ENCODE measurements around the gene PHF21A.
"Not testable (repeated sequence)": the region's sequence is repeated elsewhere in the genome, so short reads cannot be mapped to it uniquely, and the experiment has no call there.

The PHF21A gene

DNA sequence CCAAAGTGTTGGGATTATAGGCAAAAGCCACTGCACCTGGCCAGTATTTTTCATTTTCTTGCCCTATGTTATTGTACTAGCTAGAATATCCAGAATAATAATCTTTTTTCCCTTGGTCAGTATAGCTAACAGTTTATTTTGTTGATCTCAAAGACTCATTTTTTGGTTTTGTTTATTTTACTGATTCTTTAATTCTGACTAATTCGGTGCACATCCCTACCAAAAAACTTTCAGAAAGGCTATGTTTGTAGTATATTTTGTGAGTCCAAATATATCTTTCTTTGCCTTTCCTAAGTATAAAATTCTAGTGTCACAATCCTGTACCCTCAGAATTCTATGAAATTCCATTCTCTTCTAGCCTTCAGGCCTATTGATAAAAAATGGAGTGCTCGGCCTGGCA, 84.3 kb downstream of the PHF21A start:
- no peaks in the 10 kb centered on the region for H3K36me3 ChIP-seq (ENCODE audit: control insufficient read depth in 2 of 2, insufficient read depth in 2 of 2, low read length in 2 of 2)
- no peak overlapping the region for H3K27ac ChIP-seq (ENCODE audit: low read length)
- no peak overlapping the region for H3K4me3 ChIP-seq (ENCODE audit: low read length in 2 of 2)
- H3K27me3 ChIP-seq (ENCODE audit: control insufficient read depth in 1 of 2, insufficient read depth in 2 of 2, low read length in 2 of 2), result no peaks in the 10 kb centered on the region
- no peak overlapping the region for H3K9ac ChIP-seq (ENCODE audit: low read length in 2 of 2)
- H3K9me3 ChIP-seq (ENCODE audit: control insufficient read depth in 2 of 2, low read length in 2 of 2), result no peaks in the 10 kb centered on the region
- no peaks in the 10 kb centered on the region for H3K4me1 ChIP-seq (ENCODE audit: control insufficient read depth, insufficient read depth, low read length)

DNA sequence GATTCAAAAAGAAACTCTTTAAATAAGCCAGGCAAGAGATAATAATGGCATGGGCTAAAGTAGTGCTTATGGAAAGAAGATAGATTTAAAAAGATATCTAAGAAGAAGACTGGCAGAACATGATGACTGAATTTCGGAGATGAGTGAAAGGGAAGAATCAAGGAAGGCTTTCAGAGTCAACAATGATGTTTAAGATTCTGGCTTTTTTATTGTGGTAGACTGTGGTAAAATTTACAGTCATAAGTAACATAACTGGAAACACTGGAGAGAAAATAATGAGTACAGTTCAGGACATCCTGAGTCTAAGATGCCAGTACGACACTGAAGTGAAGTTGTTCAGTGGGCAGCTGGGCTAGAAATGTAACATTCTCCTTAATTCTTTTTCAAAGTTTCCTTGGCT, 85.2 kb downstream of the PHF21A start:
- Histone ChIP-seq H3K36me3 (ENCODE audit: control insufficient read depth in 2 of 2, insufficient read depth in 2 of 2, low read length in 2 of 2) (no peaks in the 10 kb centered on the region), H3K4me3 (ENCODE audit: low read length in 2 of 2) (no peak overlapping the region), H3K27ac (ENCODE audit: low read length) (no peak overlapping the region), H3K9ac (ENCODE audit: low read length in 2 of 2) (no peak overlapping the region), H3K27me3 (ENCODE audit: control insufficient read depth in 1 of 2, insufficient read depth in 2 of 2, low read length in 2 of 2) (no peaks in the 10 kb centered on the region), H3K9me3 (ENCODE audit: control insufficient read depth in 2 of 2, low read length in 2 of 2) (no peaks in the 10 kb centered on the region), H3K4me1 (ENCODE audit: control insufficient read depth, insufficient read depth, low read length) (no peaks in the 10 kb centered on the region)

DNA sequence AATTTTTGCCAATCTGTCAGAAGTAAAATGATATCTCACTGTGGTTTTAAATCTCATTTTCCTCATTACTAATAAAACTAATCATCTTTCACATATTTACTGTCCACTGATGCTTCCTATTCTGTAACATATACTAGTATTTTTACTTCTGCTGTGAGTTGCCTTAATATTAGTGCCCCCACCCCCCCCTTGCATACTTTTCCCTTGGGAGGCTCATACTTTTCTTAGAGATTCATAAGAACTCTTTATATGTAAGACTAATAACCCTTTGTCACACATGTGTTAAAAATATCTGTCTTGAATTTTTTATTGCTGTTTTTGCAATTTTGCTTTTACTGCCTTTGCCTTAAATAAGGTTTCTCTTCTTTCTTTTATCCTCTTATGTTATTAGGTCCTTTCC, 87.2 kb downstream of the PHF21A start:
- H3K4me1 ChIP-seq (ENCODE audit: control insufficient read depth, insufficient read depth, low read length), result no peaks in the 10 kb centered on the region
- no peak overlapping the region for H3K27ac ChIP-seq (ENCODE audit: low read length)
- no peaks in the 10 kb centered on the region for H3K9me3 ChIP-seq (ENCODE audit: control insufficient read depth in 2 of 2, low read length in 2 of 2)
- H3K9ac ChIP-seq (ENCODE audit: low read length in 2 of 2), result no peak overlapping the region
- no peaks in the 10 kb centered on the region for H3K36me3 ChIP-seq (ENCODE audit: control insufficient read depth in 2 of 2, insufficient read depth in 2 of 2, low read length in 2 of 2)
- no peaks in the 10 kb centered on the region for H3K27me3 ChIP-seq (ENCODE audit: control insufficient read depth in 1 of 2, insufficient read depth in 2 of 2, low read length in 2 of 2)
- H3K4me3 ChIP-seq (ENCODE audit: low read length in 2 of 2), result no peak overlapping the region

DNA sequence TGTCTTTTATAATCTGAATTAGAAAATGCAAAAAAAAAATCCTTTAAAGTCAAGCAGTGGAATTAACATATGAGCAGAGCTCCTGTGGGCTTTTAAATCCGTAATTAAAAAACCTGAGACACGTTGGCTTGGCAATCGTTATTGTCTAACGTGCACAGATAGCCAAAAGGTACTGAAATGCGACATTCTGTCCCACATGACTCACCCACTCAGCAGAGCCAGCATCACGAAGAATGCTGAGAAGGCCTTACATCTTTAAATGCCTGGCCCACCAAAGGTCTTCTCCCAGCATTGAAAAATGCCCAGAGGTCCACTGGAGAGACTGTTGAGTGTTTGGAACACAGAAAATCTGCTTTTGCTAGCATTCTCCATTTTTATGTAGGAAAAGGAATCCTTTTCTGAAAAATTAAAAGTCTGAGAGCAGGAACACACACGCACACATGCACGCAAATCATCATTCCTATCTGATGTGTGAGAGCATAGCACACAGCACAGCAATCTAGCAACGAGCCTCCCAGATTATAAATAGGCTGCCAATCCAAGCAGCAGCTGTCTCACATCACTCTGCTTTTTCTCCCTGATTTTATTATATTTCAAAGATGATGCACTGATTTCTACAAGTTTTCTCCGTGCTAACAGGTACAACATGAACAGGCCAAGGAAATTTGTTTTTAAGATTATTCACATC, 94.5 kb downstream of the PHF21A start:
- Histone ChIP-seq H3K27ac (ENCODE audit: low read length) (no peak overlapping the region), H3K9me3 (ENCODE audit: control insufficient read depth in 2 of 2, low read length in 2 of 2) (no peaks in the 10 kb centered on the region), H3K4me3 (ENCODE audit: low read length in 2 of 2) (no peak overlapping the region), H3K27me3 (ENCODE audit: control insufficient read depth in 1 of 2, insufficient read depth in 2 of 2, low read length in 2 of 2) (no peaks in the 10 kb centered on the region), H3K36me3 (ENCODE audit: control insufficient read depth in 2 of 2, insufficient read depth in 2 of 2, low read length in 2 of 2) (no peaks in the 10 kb centered on the region), H3K9ac (ENCODE audit: low read length in 2 of 2) (no peak overlapping the region), H3K4me1 (ENCODE audit: control insufficient read depth, insufficient read depth, low read length) (no peaks in the 10 kb centered on the region)

DNA sequence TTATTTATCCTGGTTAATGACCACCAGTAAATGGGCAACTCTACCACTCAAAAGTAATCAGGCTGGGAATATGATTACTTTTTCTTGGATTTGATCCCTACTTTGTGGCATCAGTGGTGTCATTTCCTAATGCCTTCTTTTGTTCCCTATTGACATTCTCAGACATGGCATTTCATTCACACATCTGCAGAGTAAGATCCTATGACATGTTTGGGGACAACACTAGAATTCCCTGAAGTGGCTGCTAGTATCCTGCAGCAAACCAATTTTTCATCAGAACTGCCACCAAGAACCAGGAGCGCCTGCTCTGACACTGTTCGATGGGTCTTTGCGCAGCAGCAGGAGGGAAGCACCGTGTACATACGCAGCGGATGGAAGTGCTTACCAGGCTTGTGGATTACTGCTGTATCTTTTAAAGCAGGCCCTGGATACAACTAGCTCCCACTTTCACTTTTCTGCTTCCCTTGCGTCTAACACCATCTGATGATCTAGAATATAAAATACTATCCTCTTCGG, 101.1 kb downstream of the PHF21A start:
- H3K9me3 ChIP-seq (ENCODE audit: control insufficient read depth in 2 of 2, low read length in 2 of 2), result no peaks in the 10 kb centered on the region
- no peak overlapping the region for H3K9ac ChIP-seq (ENCODE audit: low read length in 2 of 2)
- no peak overlapping the region for H3K27ac ChIP-seq (ENCODE audit: low read length)
- no peaks in the 10 kb centered on the region for H3K4me1 ChIP-seq (ENCODE audit: control insufficient read depth, insufficient read depth, low read length)
- no peak overlapping the region for H3K4me3 ChIP-seq (ENCODE audit: low read length in 2 of 2)
- H3K27me3 ChIP-seq (ENCODE audit: control insufficient read depth in 1 of 2, insufficient read depth in 2 of 2, low read length in 2 of 2), result no peaks in the 10 kb centered on the region
- H3K36me3 ChIP-seq (ENCODE audit: control insufficient read depth in 2 of 2, insufficient read depth in 2 of 2, low read length in 2 of 2), result no peaks in the 10 kb centered on the region

DNA sequence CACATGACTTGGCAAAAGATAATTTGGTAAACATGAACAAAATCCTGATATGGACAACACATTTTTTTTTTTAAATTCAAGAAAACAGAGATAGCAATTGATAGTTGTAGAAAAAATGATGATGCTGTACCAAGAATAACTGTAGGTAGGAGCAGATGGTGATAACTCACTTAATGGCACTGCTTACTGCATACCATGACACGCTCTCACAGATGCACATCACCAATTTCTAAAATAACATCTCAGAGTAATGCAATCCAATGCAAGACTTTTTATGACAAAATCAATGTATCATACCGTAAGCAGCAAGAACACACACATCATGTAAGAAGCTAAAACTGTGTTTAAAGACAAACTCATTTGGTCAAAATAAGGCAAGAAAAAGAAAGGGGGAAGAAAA, 102.6 kb downstream of the PHF21A start:
- Histone ChIP-seq H3K9me3 (ENCODE audit: control insufficient read depth in 2 of 2, low read length in 2 of 2) (no peaks in the 10 kb centered on the region), H3K4me1 (ENCODE audit: control insufficient read depth, insufficient read depth, low read length) (no peaks in the 10 kb centered on the region), H3K4me3 (ENCODE audit: low read length in 2 of 2) (no peak overlapping the region), H3K27ac (ENCODE audit: low read length) (no peak overlapping the region), H3K36me3 (ENCODE audit: control insufficient read depth in 2 of 2, insufficient read depth in 2 of 2, low read length in 2 of 2) (no peaks in the 10 kb centered on the region), H3K9ac (ENCODE audit: low read length in 2 of 2) (no peak overlapping the region), H3K27me3 (ENCODE audit: control insufficient read depth in 1 of 2, insufficient read depth in 2 of 2, low read length in 2 of 2) (no peaks in the 10 kb centered on the region)

DNA sequence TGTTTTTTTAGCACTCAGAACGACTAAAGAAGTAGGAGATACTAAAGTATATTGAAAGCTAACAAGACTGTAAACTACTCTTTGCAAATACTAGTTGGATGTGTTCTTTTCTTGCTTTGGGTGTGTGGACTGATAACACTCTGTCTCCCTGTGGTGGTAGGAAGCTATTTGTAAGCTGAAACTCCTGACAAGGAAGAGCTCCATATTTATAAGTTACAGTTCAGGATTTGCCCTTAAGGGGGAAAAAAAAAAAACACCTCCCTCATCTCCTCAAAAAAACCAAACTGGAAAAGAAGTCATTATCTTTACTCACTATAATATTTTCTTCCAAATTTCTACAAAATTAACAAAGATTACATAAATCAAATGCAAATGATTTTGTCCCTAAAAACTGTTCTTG, 103.9 kb downstream of the PHF21A start:
- Histone ChIP-seq H3K27me3 (ENCODE audit: control insufficient read depth in 1 of 2, insufficient read depth in 2 of 2, low read length in 2 of 2) (no peaks in the 10 kb centered on the region), H3K36me3 (ENCODE audit: control insufficient read depth in 2 of 2, insufficient read depth in 2 of 2, low read length in 2 of 2) (no peaks in the 10 kb centered on the region), H3K4me1 (ENCODE audit: control insufficient read depth, insufficient read depth, low read length) (no peaks in the 10 kb centered on the region), H3K9ac (ENCODE audit: low read length in 2 of 2) (no peak overlapping the region), H3K27ac (ENCODE audit: low read length) (no peak overlapping the region), H3K9me3 (ENCODE audit: control insufficient read depth in 2 of 2, low read length in 2 of 2) (no peaks in the 10 kb centered on the region), H3K4me3 (ENCODE audit: low read length in 2 of 2) (no peak overlapping the region)

DNA sequence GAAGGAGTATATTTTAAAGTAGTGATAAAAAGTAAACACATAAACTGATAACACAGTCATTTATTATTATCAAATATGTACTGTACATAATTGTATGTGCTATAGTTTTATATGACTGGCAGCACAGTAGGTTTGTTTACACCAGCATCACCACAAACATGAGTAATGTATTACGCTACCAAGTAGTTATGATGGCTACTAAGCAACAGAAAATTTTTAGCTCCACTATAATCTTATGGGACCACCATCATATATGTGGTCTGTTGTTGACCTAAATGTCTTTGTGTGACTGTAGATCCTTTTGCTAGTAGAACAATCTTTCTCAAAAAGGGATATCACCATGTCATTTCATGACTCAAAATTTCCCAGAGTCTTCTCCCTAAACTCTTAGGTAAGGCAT, 105.3 kb downstream of the PHF21A start:
- Histone ChIP-seq H3K36me3 (ENCODE audit: control insufficient read depth in 2 of 2, insufficient read depth in 2 of 2, low read length in 2 of 2) (no peaks in the 10 kb centered on the region), H3K27ac (ENCODE audit: low read length) (no peak overlapping the region), H3K4me1 (ENCODE audit: control insufficient read depth, insufficient read depth, low read length) (no peaks in the 10 kb centered on the region), H3K9me3 (ENCODE audit: control insufficient read depth in 2 of 2, low read length in 2 of 2) (no peaks in the 10 kb centered on the region), H3K9ac (ENCODE audit: low read length in 2 of 2) (no peak overlapping the region), H3K4me3 (ENCODE audit: low read length in 2 of 2) (no peak overlapping the region), H3K27me3 (ENCODE audit: control insufficient read depth in 1 of 2, insufficient read depth in 2 of 2, low read length in 2 of 2) (no peaks in the 10 kb centered on the region)

DNA sequence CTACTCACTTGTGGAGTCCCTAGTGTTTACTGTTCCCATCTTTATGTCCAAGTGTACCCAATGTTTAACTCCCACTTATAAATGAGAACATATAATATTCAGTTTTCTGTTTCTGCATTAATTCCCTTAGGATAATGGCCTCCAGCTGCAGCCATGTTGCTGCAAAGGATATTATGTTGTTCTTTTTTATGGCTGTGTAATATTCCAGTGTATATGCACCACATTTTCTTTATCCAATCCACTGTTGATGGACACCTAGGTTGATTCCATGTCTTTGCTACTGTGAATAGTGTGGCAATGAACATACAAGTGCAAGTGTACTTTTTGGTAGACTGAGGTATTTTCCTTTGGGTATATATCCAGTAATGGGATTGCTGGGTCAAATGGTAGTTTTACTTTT, 107.1 kb downstream of the PHF21A start:
- not testable (repeated sequence) for H3K9ac ChIP-seq (ENCODE audit: low read length in 2 of 2); H3K36me3 ChIP-seq (ENCODE audit: control insufficient read depth in 2 of 2, insufficient read depth in 2 of 2, low read length in 2 of 2); H3K9me3 ChIP-seq (ENCODE audit: control insufficient read depth in 2 of 2, low read length in 2 of 2); H3K4me1 ChIP-seq (ENCODE audit: control insufficient read depth, insufficient read depth, low read length); H3K27me3 ChIP-seq (ENCODE audit: control insufficient read depth in 1 of 2, insufficient read depth in 2 of 2, low read length in 2 of 2); H3K4me3 ChIP-seq (ENCODE audit: low read length in 2 of 2); H3K27ac ChIP-seq (ENCODE audit: low read length)

DNA sequence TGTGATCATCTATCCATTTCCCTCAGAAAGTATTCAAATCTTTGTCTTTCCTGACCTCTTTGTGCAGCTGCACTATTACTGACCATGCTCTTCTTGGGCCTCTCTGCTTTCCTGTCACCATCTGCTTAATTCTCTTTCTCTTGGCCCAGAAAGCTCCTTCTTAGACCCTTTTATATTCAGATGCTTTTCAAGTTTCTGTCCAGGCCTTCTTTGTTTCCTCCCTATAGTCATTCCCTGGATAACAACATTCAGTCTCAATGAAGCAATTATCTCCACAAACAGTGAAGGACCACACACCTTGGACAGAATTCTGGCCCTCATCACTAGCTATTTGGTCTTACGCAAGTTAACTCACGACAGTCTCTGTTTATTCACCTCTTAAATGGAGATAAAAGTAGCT, 109.1 kb downstream of the PHF21A start:
- Histone ChIP-seq H3K9ac (ENCODE audit: low read length in 2 of 2) (no peak overlapping the region), H3K27me3 (ENCODE audit: control insufficient read depth in 1 of 2, insufficient read depth in 2 of 2, low read length in 2 of 2) (no peaks in the 10 kb centered on the region), H3K36me3 (ENCODE audit: control insufficient read depth in 2 of 2, insufficient read depth in 2 of 2, low read length in 2 of 2) (no peaks in the 10 kb centered on the region), H3K4me3 (ENCODE audit: low read length in 2 of 2) (no peak overlapping the region), H3K27ac (ENCODE audit: low read length) (no peak overlapping the region), H3K9me3 (ENCODE audit: control insufficient read depth in 2 of 2, low read length in 2 of 2) (no peaks in the 10 kb centered on the region), H3K4me1 (ENCODE audit: control insufficient read depth, insufficient read depth, low read length) (no peaks in the 10 kb centered on the region)

DNA sequence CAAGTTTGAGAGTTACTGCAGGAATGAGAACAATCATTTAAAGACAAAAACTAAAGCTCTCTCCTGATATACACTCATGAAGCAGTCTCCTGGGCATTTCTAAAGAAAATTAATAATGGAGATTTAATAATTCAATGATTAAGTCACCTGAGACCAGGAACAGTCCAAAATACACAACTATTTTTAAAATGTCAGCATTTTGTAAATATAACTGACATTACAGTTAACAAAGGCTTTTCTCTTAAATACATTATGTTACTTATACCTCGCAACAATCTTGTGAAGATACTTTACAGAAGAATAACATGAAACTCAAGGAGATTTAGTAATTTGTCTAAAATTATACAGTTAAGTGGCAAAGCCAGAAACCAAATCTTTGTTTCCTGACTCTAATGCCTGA, 111.2 kb downstream of the PHF21A start:
- no peaks in the 10 kb centered on the region for H3K36me3 ChIP-seq (ENCODE audit: control insufficient read depth in 2 of 2, insufficient read depth in 2 of 2, low read length in 2 of 2)
- H3K27ac ChIP-seq (ENCODE audit: low read length), result no peak overlapping the region
- H3K9me3 ChIP-seq (ENCODE audit: control insufficient read depth in 2 of 2, low read length in 2 of 2), result no peaks in the 10 kb centered on the region
- H3K9ac ChIP-seq (ENCODE audit: low read length in 2 of 2), result no peak overlapping the region
- no peak overlapping the region for H3K4me3 ChIP-seq (ENCODE audit: low read length in 2 of 2)
- no peaks in the 10 kb centered on the region for H3K4me1 ChIP-seq (ENCODE audit: control insufficient read depth, insufficient read depth, low read length)
- no peaks in the 10 kb centered on the region for H3K27me3 ChIP-seq (ENCODE audit: control insufficient read depth in 1 of 2, insufficient read depth in 2 of 2, low read length in 2 of 2)

Data from stomach smooth muscle (tissue), 2 donors.